ENCODE data around the gene IL36A.

IL36A gene

DNA sequence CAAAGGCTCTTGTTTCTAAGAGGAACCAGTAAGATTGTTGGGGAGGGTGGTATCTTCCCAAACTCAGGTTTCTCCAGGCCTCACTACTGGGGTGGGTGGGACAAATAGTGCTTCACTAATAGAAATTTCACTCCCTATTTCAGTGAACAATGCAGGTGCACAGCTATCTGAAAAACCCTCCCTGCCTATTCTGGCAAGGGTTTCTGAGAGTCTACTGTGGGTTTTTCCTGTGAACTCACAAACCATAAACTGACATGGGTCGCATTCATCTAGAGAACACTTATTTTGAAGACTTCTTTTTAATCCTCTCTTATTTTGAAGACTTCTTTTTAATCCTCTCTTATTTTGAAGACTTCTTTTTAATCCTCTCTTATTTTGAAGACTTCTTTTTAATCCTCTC is 4.4 kb downstream of the IL36A start:
- DNase-seq, result no peak

- no peak for DNase-seq
These were observed 4.8 kb downstream of the IL36A start for GRCh38 chr2:113010088-113010487.

DNA sequence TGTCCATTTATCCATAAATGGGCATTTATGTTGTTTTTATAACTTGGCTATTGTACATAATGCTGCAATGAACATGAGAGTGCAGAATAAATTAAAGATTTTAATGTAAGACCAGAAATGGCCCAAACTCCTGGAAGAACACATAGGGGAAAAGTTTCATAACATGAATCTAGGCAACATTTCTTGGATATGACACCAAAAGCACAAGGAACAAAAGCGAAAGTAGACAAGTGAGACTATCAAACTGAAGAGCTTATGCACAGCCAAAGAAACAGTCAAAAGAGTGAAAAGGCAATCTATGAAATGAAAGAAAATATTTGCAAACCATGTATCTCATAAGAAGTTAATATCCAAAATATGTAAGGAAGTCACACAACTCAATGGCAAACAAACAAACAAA is 5.8 kb downstream of the IL36A start:
- DNase-seq, result no peak

GRCh38 chr2:113012436-113013335 is 7.4 kb downstream of the IL36A start:
- DNase-seq, result no peak

- no peak for DNase-seq
These were observed 8.0 kb downstream of the IL36A start for GRCh38 chr2:113013336-113013661.

GRCh38 chr2:113014067-113014466 is 8.8 kb downstream of the IL36A start:
- DNase-seq, result no peak

DNA sequence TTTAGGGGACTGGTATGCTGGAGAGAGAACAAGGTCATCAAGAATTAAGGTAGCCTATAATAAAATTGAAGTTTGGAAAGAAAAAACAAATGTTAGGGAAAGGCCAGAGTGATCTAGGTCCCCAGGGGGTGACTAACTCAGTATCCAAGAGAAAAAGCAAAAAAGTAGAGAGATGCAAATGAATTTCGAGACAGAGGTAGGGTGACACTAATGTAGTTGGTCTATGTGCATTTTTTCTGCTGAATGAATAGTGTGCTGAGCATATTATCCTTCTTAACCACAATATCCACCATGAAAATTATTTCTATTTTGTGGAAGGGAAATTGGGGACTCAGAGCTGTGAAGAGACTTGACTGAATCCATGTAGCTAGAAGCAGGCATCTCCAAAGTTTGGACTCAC is 9.8 kb downstream of the IL36A start:
- DNase-seq, result no peak

DNA sequence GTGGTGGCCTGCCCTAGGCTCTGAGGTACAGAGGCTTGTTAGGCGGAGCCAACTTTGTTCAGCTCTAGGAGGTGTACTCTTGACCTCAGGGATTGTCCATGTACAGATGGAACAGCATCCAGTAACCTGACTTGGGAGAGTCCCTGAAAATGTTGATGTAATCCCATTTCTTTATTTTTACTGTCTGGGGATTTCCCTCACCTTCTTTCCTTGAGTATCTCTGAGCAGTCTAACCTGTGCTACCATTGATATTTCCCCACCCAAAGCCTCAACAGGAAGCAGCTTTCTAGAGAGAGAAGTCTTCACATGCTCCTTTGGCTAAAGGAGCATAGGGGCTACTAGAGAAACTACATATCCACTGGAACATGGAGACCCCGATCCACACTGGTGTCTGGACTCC is 10.4 kb downstream of the IL36A start:
- DNase-seq, result no peak

DNA sequence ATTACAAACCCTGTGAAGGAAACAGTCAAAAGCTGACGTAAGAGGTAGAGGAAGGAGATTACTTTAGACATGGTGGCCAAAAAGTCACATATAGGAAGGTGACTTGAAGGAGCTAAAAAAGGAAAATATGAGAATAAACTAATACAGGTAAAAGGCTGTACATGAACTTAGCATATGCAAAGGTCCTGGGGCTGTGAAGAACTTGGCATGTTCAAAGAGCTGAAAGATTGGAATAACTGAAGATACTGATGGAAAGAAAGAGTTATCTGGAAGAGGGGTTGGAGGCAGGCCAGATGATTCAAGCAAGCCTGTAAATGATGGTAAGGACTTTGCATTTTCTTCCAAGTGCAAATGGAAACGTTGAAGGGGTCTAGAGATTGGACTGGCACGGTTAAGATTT is 13.2 kb downstream of the IL36A start:
- no peak for DNase-seq

GRCh38 chr2:113021312-113021711 is 16.1 kb downstream of the IL36A start:
- no peak for DNase-seq

GRCh38 chr2:113024764-113025163 is 19.5 kb downstream of the IL36A start:
- no peak for DNase-seq

DNA sequence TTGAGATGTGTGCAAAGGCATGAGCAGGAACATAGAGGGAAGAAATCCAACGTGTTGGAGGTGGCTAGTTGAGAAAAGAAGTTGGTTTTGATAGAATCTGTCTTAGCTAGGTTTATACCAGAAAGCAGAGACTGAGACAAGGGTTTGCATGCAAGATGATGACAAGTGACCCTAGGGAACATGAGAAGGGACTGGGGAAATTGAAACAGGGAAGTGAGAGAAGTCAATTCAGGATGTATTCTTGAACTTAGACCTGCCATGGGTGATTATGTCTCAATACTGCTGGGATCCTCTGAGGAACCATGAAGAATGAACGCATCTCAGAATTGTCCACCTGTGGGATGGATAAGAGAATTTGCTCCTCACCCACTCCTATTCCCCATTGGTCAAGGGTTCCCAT is 20.5 kb downstream of the IL36A start:
- no peak for DNase-seq

GRCh38 chr2:113027691-113028090 is 22.4 kb downstream of the IL36A start:
- DNase-seq, result no peak

DNA sequence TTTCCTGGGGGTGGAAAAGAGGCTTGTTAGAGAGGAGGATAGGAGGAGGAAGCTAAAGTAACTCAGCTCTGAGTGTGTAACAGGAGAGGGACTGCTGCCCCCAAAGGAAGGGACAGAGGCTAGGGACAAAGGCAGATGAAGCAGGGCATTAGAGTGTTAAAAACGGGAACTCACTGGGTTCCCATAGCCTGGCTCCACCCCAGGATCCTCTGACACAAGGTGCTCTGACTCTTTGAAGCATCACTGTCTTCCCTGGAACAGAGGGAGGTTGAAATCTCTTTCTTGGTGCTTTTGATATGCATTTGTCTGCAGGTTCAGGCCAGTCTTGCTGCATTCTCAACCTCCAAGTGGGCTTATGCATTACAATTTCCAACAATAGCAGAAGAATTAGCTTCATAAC is 22.9 kb downstream of the IL36A start:
- no peak for DNase-seq

GRCh38 chr2:113032737-113033136 is 27.5 kb downstream of the IL36A start:
- DNase-seq, result no peak

- no peak for DNase-seq
These were observed 28.8 kb downstream of the IL36A start for GRCh38 chr2:113034016-113034415.

DNA sequence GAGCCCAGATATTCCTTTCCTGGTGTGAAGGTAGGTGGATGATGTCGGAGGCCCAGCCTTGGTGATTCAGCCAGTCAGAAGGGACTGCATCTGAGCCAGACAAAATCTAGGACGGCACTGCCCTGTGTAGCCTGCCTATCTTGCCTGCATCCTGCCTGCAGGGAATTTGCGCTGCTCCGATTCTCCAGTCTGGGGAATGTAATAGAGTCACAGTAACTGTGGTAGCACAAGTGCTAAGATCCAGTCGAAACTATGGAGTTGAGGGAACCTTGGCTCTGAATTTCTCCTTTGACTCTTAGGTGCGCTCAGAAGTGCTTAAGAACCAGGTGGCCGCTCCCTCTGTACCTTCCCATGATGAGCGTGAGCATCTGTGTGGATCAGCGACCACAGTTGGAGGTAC is 31.5 kb downstream of the IL36A start:
- DNase-seq, result no peak

GRCh38 chr2:113038291-113038690 is 33.0 kb downstream of the IL36A start:
- DNase-seq, result no peak

DNA sequence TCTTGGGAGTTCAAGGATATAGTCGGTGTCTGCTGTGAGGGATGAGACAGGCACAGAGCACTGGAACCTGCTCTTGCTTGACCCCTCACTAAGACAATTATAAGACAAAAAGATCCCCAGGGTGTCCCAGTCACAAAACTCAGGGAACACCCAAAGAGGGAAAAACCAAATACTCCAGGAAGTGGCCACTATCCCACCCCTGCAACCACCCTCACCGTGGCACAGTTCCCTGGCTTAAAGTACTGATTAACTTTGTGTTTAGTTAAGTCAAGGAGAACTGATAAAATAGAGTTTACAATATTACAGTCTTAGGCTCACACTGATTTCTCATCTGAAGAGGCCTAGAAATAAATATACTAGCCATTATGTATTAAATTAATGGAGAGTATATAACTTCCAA is 33.9 kb downstream of the IL36A start:
- no peak for DNase-seq

- DNase-seq, result no peak
These were observed 34.5 kb downstream of the IL36A start for GRCh38 chr2:113039719-113040118.

DNA sequence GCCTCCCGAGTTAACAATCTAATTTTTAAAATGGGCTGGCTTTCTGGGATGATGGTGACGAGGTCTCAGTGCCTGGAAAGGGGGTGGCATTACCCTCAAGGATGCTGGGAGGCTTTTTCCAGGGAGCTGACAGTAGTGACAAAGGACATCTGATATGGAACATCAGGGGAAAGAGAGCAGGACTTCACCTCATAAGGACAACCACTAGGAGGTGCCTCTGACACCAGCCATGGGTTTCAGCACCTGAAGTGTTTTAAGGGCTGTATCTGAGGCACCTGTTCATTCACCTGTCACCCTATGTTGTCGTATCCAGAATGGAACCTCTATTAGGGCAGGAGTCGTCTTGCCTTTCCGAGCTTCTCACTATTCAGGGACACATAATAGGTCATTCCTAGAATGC is 36.6 kb downstream of the IL36A start:
- DNase-seq, result no peak

DNA sequence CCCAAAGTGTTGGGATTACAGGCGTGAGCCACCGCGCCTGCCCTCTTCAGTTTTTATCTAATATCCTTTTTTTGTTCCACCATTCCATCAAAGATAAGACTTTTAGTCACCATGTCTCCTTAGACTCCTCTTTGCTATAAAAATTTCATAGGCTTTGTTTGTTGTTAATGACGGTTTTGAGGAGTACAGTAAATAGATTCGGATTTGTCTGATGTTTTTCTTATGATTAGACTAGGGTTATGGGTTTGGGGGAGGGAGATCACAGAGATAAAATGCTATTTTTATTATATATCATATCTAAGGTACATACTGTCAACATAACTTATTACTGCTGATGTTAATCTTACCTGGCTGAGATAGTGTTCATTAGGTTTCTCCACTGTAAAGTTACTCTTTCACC is 41.2 kb downstream of the IL36A start:
- no peak for DNase-seq

DNA sequence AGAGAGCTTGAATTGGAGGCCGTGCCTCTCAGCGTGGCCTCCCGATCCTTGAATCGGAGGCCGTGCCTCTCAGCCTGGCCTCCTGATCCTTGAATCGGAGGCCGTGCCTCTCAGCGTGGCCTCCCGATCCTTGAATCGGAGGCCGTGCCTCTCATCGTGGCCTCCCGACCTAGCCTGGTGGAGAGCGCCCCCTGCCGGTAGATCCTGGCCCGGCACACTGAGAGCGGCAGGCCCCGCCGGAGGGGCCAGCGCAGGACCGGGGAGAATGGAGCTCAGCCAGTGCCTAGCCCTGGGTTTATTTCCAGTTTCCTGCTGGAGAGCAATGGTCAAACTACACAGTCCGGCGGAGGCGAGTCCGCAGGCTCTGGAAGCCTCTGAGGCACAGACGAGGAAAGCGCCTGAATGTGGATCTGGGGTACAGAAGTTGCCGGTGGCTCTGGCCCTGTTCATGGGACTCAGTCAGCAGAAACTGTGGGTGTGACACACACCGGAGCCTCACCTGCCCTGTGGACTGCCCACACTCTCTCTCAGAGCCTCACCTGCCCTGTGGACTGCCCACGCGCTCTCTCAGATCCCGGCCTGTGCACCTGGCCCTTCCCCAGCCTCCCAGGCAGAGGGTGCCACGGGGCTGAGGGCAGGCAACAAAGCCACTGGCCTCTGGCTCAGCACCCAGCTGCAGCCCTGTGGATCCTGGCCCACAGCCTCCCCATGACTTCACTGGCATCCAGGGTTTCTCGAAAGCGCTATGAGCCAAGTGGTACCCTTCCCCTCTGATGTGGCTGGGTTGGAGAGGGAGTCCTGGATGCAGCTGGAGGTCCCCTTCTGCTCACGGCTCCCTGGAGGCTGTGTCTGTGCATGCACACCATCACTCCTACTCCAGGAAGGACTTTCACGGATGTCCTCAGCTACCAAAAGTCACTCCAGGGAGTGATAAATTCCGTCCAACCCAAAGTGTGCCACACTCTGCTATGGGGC is 45.9 kb downstream of the IL36A start:
- no peak for DNase-seq

DNA sequence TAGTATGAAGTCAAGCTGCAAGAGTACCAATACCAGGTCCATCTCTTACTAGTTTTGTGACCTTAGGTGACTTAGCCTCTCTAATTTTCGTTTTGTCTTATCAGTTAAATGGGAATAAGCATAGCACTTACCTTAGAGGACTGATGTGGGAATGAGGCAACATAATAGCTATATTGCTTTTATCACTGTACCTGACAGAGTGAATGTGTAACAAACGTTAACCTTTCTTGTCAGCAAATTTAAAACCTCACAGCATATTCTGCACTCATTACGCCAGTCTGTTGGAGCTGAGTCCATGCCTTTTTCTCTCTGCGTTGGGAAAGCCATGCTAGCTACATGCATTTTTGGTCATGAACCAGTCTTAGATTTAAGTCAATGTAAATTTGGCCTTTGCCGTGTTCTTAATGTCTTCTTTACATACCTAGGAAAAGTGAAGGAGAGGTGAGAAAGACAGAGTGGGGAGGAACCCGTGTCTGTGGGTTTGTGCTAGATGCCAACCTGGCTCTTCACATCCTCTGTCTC is 47.2 kb downstream of the IL36A start, which contains the start of gene IL36B:
IL36B (minus strand) TSS at position 472 of the 522 bp plus-strand sequence.
- DNase-seq, result no peak

All from activated naive CD4-positive, alpha-beta T cell treated with Interleukin-2 at 50 U/mL for 16 hours (primary cell).